Activated CD8-positive, alpha-beta memory T cell treated with anti-CD3 and anti-CD28 coated beads for 4 hours (primary cell): ENCODE measurements around the gene XRCC3.
A peak's percentile ranks its signal among the peaks of the same experiment; 100 is the strongest.

ENCODE experiments used
- DNase-seq, 2 donors: peaks; one replicate each; pipeline ENCODE4 v3.0.0-alpha.2; 2020; ENCODE audit warnings: low read depth in 2 of 2

XRCC3 gene

DNA sequence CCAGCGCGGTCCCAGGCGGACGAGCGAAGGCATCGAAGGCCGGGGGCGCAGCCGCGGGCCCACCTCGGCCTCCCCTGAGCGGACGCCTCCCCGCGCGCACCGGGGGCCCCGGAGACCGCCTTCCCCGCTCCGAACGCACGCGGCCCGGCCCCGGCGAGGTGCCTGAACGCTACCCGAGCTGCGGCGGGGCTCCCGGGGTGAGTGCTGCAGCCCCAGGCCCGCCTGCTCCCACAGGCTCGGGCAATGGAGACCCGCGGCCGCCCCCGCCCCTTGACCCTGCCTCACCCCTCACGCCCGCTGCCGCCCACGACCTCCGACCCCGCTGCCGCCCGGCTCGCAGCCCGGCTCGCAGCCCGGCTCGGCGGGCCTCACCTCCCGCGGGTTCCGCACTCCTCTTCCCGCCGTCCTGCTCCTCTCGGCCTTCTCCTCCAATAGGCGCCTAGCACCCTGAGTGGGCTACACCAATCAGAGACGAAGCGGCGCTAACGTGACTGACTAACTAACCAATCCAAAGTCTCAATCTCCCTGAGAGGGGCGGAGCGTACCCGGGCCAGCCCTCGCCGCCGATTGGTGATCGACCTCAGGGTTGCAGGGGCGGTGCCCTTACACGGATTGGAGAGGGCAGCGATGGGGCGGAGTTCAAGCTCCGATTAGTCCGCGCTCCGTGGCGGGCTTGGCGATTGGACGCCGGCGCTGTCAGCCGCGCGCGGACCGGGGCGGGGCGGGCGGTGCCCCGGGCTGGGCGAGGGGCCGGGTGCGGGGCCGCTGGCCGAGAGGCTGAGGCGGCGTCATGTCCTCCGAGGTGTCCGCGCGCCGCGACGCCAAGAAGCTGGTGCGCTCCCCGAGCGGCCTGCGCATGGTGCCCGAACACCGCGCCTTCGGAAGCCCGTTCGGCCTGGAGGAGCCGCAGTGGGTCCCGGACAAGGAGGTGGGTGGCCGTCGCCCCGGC is at the start of gene XRCC3, which contains the start of gene ZFYVE21:
Gene XRCC3 (minus strand): TSS at position 400 of the 949 bp plus-strand sequence. CDS start 4,364 bp downstream, outside the sequence.
Gene ZFYVE21 (plus strand): TSS at position 759 of the 949 bp plus-strand sequence. CDS start 32 bp downstream, at position 791.
- DNase-seq = peak; percentile 99

DNA sequence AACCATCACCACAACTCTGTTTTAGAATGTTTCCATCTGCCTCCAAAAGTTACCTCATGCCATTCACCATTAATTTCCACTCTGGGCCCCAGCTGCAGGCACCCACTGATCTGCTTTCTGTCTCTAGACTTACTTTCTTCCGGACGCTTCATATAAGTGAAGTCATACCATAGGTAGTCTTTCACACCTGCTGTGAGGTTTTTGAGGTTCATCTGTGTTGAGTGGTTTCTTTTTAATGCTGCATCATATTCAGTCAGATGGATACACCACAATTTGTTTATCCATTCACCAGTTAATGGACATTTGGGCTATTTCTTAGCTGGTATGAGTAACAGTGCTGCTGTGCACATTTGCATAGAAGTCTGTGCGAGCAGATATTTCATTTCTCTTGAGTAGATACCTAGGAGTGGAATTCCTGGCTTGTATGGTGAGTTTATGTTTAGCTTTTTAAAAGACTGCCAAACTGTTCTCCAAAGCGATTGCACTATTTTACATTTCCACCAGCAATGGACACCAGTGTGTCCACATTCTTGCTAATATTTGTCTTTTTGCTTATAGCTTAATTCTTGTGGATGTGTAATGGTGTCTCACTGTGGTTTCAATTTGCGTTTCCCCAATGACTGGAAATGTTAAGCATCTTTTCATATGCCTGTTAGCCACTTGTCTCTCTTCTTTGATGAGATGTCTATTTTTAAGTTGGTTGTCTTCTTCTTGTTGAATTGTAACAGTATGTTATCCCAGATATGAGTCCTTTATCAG is 48.7 kb upstream of the XRCC3 start:
- no peak for DNase-seq

DNA sequence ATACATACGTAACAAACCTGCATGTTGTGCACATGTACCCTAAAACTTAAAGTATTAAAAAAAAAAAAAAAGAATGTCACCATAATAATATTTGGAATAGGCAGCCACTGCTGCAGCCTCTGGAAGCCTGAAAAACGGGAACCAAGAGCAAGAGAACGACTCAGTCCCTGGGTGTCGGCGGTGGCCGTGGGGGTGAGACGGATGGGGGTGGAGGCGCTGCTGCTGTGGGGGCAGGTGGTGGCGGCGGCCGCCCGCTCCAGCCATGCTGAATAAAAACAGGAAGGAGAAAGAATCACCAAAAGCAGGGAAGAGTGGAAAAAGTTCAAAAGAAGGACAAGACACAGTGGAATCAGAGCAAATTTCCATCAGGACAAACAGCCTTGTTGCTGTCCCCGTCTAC is 47.3 kb upstream of the XRCC3 start:
- DNase-seq = no peak

DNA sequence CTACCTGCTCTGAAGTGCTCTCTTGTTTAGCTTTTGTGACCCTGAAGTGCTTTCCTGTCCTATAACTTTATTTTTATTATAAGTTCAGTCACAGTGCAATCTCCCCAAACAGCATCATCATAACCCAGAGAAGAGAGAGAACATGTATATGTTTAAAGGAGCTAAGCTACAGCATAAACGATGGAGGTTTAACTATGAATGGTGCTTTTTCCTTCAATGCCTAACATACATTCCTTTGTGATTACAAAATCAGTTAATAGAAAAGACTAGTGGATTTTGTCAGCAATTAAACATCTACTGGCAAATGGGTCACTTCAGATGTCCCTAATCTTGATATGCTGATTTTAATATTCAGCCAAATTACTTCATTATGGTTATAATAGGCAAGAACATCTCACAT is 46.8 kb upstream of the XRCC3 start:
- DNase-seq = no peak

DNA sequence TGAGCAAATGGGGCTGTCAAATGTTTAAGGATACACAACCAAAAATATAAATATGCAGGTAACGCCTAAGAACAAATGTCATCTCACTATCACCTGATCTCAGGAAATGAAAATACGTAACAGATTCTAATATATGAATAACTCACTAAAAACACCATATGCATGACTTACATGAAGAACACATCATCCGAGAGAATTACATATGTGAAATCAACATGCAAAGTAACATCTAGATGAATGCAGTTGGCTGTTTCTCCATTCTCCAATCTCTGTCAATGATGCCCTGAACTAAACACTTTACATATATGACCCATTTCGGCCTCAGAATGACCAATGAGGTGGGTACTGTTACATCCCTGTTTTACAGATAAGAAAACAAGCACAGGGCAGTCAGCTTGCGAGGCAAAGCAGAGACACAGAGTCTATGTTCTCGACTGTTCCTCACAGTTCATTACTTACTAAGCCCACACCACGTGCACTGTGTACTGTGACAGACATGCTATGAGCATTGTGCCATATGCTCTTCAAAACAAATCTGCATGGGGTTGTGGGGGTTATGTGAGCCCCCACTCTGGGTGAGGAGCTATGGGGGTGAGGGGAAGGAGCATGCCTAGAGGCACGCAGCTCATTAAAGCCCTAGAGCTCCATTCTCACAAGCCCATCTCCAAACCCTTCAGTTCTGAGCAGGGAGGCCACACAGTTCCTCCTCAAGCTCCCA is 43.0 kb upstream of the XRCC3 start:
- DNase-seq = no peak

DNA sequence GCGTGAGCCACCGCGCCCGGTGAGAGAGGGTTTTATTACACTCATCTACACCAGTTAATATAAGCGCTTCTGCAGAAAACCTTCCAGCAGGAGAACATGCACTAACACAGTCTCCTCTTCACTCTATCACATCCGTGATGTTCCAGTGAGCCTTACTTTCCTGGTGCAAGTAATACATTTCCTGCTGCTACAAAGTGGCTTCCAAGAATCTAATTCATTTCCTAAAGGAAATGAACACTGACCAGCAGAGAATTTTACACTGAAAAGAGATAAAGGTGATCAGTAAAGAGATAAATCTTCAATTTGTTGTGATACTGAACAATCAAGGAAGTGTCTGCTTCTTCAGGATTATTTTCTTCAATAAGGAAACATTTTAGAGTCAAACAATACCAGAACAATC is 39.8 kb upstream of the XRCC3 start:
- DNase-seq = no peak

DNA sequence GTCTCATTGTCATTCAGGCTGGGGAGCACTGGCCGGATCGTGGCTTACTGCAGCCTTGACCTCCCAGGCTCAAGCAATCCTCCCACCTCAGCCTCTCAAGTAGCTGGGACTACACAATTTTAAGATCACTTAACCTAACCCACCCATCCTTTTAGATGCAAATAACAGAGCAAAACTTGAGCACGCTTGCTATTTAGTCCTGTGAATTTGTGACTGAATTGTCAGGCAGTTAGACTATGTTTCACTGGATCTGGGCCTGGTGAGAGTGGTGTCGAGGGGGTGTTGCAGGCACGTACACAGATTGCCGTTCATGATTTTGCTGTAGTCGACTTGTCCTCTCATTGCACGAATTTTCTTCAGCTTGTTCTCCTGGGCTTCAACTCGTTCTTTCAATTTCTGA is 38.5 kb upstream of the XRCC3 start:
- no peak for DNase-seq

DNA sequence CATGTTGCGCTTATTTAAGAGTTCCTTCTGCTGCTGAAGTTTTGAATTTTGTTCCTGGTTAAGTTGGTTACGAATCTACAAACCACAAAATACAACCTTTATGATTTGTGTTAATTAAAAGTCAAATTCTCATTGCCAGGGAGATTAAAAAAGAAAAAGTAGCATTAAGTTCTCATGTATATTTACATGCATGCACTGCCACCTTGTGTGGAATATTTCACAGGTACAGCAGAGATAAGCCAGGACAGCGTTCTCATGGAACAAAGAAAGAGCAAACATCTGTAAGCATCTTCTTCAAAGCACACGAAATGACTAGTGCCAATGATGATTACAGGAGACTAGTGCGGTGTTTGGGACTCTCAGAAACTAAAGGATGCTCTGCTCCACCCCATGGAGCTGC is 34.6 kb upstream of the XRCC3 start:
- DNase-seq = no peak

DNA sequence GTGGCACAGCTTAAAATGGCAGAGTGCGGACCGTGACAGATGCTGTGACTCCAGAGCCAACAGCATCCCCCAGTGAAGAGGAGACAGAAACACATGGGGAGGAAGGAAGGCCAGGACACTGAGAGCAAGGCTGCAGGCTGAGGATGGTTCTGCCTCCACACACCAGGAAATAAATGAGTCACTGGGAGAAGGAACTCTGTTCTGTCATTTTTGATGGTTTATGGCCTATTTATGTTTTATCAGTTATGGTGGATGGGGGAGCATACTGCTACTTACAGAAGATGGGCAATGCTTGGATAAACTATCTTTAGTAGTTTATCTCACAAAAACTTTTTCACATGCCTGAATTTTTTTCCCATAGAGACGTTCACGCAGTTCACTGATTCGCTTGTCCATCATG is 34.2 kb upstream of the XRCC3 start:
- no peak for DNase-seq

DNA sequence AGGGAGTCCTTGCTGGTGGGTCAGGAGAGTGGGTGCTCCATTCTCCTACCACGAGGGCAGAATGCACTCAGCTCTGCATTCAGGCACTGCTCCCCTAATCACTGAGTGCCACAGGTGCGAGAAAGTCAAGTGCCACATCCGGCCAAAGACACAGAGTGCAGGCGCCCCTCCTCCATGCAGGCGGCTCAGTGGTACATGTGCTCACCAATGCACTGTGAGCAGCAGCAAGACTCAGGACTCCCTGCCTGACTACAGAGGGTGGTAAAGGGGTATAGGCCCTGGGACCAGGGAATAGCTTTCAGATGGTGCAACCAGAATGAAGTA is 33.2 kb upstream of the XRCC3 start:
- DNase-seq = peak in 1 of 2 donors; percentile 7

DNA sequence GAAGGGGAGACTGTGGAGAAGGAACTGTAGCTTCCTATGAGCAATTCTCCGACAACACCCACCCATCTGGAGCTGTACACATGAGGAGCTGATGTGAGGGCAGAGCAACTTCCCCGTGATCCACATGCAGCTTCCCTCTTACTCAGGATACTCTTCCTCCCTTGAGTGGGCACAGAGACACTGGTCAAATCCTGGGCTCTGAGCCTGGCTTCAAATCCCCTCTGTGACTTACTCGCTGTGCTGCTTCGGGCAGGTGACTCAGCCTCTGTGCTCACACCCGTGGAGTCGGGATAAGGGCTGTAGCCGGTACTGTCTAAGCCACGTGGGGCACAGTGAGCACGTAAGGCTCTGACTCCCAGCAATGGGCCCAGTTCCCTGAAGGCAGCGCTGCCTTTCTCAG is 31.4 kb upstream of the XRCC3 start:
- no peak for DNase-seq

DNA sequence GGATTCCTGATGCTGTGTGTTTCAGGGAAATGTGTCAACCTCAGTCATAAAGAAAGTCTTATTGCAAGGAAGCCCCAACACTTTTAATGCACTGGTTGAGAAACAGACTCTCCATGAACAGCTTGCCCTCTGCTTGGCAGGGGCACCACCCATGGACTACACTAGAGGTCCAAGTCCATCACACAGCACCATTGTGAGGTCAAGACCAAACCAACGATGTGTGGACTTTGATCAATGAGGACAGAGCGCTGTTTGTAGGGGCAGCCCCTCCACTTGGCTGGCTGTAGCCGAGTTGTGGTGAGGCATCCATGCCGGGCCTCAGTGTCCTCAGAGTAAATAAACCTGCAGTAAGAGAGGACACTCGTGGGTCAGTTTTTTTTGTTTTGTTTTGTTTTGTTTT is 30.2 kb upstream of the XRCC3 start:
- DNase-seq = no peak

DNA sequence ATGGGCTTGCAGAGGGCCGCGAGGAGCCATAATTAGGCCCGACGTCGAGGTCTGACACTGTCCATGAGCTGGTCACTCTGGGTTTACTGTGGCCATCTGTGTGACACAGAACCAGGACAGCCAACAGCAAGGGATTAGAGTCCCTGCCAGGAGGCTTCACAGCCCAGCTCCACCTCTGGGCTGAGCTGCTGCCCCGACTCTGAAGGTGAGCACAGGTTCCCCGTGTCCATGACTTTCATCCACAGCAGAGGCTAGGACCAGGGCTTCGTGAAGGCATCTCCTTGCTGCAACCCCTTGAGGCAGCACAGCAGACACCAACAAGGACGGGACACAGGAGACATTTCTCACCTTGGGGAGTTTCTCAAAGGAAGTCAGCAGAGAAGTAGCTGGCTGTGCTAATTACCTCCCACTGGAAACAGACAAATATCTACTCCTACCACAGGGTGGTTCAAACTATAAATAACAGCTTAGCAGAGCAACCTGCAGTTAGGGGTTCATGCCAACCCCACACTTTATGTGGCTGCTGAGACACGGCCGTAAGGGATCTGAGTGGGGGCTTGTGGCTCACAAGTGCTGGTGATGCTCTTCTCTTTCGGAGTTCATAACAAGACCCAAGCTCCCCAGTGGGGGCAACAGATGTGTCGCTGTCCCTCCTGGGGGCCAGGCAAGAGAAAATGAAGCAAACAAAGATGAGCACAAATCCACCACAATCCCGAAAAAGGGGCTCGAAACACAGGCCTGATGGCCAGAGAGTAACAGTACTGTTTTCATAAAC is 29.6 kb upstream of the XRCC3 start:
- no peak for DNase-seq

DNA sequence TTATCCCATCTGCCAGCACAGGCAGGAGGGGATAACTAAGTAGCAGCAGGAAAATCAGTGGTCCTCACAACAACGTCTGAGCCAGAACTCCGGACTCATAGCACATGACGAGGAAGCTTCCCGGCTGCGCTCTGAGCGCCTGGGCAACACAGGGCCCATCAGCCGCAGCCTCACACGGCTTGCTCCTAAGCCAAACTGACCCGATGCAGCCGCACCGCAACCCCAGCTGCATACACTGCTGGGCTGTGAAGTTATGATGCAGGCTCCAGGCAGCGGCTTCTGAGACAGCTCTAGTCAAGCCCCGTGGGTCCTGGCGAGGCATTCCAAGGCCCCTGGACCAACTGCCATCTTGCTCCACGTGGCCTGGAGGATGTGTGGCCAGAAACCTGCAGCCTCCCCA is 28.4 kb upstream of the XRCC3 start:
- DNase-seq = no peak

DNA sequence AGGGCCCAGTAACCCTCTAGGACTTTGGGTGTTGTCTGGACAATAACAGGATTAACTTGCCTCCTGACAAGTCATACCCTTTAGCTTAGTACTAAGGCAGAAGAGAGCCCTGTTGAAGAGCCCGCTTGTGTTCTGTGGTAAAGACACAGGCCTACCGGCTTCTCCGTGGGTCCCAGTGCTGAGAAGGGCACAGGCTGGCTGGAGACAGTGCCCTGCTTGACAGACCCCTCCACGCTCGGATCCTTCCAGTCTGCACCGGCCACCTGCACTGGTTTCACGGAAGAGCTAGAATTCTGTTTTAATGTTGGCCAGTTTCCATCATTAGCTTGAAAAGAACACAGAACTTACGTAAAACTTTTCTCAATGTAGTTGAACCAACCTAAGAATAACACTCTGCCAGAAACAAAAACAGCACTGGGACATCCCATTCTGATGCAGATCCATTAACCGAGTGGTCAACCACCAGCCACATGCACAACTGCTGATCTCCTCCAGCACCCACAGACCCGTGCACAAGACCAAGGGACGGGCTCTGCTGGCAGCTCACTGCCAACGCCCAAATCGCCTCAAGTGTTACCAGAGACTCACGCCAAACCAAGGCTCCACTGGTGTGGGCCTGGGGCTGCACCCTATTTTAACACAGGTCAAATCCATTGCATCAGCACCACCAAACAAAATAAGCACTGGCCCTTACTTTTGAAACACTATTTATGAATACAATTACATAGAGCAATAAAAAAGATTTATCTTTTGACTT is 27.4 kb upstream of the XRCC3 start:
- DNase-seq = no peak

DNA sequence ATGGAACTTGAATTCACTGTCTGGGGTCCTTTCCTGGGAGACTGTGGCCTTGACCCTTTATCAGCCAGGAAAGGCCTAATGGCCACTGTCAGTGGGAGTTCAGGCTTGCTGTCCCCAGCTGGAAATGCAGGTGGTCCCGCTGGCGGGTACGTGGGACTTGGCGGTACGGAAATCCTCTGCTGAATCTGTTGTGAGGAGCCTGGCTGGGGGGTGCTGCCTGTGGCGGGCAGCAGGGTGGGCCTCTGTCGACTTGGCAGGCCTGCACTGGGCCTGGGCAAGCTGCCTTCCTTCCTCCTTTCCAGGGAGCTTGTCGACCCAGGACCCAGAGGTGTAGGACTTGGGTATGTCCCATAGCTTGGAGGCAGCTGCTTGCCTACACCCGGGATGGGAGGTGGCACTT is 26.6 kb upstream of the XRCC3 start:
- DNase-seq = no peak

DNA sequence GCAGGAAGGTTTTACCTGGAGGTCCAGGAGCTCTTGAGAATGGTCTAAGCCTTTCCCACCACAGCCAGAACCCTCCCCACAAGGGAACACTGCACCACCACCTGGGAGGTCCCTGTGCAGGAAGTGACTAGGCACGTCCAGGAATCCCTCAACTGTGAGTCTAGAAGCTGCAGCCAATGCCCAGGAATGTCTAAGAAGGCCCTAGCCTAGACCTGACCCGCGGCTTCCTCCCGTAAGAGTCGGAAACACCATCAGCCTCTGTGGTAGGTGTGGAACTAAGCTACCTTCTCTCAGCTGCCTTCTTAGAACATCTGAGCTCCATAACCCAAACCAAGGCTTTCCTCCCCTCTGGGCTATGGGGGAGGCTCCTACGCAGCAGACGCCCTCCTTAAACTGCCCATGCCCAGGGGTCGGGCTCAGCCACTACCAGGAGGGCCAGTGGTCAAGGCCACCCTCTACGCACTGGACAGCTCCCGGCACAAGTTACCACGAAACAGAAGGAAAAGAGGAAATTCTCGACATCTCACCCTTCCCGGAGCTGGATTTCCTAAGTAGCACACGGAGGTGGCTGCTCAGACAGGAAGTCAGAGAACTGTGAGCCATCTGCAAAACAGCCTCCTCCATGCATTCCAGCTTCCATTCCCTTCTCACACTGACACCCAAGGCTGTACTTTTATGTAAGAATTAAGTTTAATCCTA is 25.9 kb upstream of the XRCC3 start:
- DNase-seq = no peak

DNA sequence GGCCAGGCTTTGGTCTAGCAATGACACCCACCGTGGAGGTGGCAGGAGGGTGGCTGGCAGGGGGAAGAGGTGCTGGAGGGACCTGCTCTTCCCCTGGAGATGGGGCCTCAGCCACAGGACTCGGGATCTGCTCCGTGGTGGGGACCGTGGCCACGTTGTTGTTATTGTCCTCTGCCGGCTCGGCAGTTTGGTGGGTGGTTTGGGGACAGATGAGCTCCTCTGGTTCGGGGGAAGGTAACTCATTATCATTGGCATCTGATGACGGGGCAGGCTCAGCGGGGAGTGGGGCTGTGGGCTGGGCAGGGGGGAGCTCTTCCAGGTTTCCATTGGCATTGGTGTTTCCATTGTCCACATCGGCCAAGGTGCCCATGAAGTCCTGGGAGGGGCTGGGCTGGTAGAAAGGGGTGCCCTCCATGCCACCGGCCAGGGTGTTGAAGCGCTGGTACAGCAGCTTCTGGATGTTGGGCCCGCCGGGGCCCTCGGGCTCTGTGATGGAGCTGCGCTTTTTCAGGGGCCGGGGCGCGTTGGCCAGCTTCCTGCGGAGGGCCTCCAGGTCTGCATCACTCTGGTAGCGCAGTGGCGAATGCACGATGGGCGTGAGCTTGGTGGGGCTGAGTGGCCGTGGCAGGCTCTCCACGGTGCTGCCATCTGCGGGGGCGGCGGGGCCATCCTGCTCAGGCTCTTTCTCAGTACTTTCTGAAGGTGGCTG is 24.7 kb upstream of the XRCC3 start:
- DNase-seq = no peak

DNA sequence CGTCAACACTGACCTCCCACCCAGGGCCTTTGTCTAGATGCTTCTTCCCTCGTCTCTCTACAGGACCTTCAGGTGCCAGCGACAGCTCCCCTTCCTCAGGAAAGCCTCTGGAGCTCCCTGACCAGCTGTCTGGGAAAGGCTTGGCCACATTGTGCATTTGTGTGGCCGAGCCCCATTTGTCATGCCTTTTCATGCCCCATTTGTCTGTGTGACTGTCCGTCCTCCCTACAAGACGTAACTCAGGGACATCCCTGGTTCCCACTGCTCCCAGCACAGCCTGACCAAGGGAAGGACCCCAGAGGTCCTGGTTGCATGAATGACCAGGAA is 24.2 kb upstream of the XRCC3 start:
- no peak for DNase-seq
